Erythroblast (primary cell): ENCODE data around the gene LHFPL6.

Experiments
- GATA1 ChIP-seq: IDR thresholded peaks from 2 replicates; pipeline ENCODE4 v1.6.1; 2011; ENCODE audit warnings: low read depth, mild to moderate bottlenecking, control low read depth, low read length, moderate library complexity
- POLR2A ChIP-seq: IDR thresholded peaks from 2 replicates; pipeline ENCODE4 v1.6.1; 2011; ENCODE audit warnings: mild to moderate bottlenecking, low read length

GRCh38 chr13:39483326-39483725, 119.7 kb downstream of the LHFPL6 start:
- TF ChIP-seq POLR2A (no peak), GATA1 (no peak)
